Prostate gland (tissue), 2 donors: ENCODE results near the gene BHLHA15.

Experiments used
- POLR2A ChIP-seq: fragments of 450-650 bp; IDR thresholded peaks from one replicate; pipeline ENCODE4 v1.6.1; 2016; ENCODE audit warnings: antibody characterized with exemption, mild to moderate bottlenecking
- POLR2AphosphoS5 ChIP-seq: sonication (generic); formaldehyde crosslinking; IDR thresholded peaks from one replicate; pipeline ENCODE4 v1.6.1; 2017; ENCODE audit warnings: antibody characterized with exemption
- TF ChIP-seq, protein P1 (sequence below), 4 experiments: fragments of 200-600 bp in 2 of 4; fragments of 450-650 bp in 2 of 4; sonication (generic) in 2 of 4; IDR thresholded peaks; 1 replicate in 3 of 4; 2 replicates in 1 of 4; pipeline ENCODE4 v1.5.1; 2016 to 2019; ENCODE audit warnings: antibody characterized with exemption in 4 of 4, mild to moderate bottlenecking in 2 of 4, moderate library complexity in 2 of 4

DNA sequence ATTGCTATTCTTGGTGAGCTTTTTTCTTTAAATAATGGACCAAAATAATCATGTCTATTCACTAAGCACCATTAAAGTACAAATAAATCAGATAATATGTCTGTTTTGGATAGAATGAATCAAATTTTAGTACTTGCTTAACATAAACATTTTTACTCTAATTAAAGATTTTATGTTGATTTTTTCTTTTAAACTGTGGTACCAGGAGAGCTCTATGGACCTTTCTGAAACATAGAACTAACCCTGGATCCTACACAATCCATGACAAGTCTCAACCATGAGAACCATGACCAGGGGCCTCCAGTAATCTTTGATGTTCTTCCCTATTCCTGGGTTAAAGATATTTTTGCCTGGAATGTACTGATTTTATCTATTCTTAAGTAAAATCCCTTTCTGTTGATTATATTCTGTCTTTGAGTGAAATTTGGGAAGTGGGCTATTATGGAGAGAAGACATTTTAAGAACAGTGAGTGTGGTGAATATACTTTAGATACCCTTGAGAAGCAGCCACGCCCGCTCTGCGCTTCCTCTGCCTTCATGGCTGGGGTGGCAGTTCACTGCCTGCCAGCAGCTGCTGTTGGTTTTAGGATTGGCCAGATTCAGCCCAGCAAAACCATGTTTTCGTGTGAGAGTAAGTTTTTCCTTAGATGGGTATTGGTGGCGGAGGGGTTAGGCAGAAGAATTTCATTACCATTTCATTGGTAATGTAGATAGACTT lies 42.2 kb upstream of the BHLHA15 start:
- TF ChIP-seq, protein P1, sequence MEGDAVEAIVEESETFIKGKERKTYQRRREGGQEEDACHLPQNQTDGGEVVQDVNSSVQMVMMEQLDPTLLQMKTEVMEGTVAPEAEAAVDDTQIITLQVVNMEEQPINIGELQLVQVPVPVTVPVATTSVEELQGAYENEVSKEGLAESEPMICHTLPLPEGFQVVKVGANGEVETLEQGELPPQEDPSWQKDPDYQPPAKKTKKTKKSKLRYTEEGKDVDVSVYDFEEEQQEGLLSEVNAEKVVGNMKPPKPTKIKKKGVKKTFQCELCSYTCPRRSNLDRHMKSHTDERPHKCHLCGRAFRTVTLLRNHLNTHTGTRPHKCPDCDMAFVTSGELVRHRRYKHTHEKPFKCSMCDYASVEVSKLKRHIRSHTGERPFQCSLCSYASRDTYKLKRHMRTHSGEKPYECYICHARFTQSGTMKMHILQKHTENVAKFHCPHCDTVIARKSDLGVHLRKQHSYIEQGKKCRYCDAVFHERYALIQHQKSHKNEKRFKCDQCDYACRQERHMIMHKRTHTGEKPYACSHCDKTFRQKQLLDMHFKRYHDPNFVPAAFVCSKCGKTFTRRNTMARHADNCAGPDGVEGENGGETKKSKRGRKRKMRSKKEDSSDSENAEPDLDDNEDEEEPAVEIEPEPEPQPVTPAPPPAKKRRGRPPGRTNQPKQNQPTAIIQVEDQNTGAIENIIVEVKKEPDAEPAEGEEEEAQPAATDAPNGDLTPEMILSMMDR (IDR thresholded peaks at IDR 0.05): no peak
- TF ChIP-seq POLR2AphosphoS5: no peak
- TF ChIP-seq POLR2A: no peak
